ENCODE measurements around the gene TFAP2E.

The TFAP2E gene

DNA sequence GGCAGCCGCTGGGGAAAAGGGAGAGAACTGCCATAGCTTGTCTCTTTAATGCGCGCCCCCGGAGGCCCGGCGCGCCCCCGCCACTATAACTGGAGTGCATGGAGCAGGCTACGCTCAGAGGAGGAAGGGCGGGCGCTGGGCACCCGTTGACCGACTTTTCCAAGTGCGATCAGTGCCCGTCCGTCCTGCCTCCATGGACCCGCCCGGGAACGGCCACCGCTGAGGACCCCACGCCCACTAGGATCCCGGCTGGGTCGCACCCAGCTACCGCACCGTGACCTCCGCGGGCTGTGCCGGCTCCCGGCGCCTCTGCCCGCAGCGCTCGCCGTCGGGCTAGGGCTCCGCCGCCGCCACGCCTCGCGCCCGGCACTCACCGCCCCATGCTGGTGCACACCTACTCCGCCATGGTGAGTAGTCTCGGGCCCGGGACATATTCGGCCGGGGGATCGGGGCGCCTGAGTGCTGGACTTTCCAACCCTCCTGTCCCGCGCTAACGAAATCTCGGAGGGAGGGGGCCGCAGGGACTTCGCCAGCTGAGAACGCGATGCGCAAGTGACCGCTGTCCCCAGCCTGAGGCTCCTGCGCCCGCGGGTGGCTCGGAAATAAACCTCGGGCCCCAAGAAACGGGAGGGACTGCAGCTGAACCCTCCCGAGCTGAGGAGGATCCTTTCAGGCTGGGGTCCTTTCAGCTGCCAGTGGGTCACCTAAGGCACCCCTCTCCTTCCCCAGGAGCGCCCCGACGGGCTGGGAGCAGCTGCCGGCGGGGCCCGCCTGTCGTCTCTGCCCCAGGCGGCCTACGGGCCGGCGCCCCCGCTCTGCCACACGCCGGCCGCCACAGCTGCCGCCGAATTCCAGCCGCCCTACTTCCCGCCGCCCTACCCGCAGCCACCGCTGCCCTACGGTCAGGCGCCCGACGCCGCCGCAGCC is at the start of gene TFAP2E:
TSS of gene TFAP2E (plus strand) at position 117 of the 927 bp plus-strand sequence. CDS start at position 381, 264 bp downstream.
- peak in 28 of 56 donors; percentile 7 to 71 (median 32) for DNase-seq

DNA sequence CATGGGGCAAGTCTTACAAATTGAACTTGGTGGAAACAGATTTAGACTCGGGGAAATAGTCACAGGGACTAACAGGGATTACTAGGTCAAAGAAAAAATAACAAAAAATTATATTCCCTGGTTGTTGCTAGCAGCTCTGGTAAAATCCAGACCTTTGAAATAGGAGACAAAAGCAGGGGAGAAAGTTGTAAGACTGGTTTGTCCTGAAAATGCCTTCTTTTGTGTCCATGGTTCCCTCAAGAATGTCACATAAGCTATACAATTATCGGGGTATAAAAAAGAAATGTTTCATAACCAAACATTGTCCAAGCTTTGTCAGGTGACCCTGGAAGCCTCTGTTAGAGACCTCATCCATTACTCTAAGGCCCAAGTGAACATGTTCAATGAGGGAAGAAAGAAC is 49.0 kb upstream of the TFAP2E start:
- no peak for DNase-seq

DNA sequence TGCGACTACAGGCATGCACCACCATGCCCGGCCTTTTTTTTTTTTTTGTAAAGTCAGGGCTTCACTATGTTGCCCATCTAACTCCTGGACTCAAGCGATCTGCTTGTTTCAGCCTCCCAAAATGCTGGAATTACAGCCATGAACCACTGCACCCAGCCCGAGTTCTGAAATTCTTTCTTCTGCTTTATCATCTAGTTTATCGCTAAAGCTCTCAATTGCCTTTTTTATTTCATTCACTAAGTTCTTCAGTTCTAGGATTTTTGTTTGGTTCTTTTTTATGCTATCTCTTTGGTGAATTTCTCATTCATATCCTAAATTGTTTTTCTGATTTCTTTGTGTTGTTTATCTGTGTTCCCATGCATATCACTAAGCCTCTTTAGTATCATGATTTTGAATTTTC is 42.9 kb upstream of the TFAP2E start:
- no peak for DNase-seq

DNA sequence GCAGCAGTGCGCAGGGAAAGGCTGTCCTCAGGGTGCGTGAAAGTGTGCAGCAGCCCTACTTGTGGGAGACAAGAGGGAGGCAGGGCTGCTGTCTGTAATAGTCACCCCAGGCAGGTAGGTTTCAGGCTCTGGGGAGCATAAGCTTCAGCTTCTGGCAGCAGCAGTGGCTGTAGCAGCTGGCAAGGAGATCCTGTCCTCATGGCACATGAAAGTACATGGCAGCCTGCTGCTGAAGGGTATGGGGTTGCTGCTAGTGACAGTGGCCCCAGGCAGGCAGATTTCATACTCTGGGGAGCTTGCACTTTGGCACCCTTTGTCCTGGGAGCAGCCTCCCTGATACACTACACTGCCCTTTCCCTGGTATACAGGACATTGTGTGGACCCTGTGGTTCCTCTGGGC is 42.2 kb upstream of the TFAP2E start:
- no peak for DNase-seq

DNA sequence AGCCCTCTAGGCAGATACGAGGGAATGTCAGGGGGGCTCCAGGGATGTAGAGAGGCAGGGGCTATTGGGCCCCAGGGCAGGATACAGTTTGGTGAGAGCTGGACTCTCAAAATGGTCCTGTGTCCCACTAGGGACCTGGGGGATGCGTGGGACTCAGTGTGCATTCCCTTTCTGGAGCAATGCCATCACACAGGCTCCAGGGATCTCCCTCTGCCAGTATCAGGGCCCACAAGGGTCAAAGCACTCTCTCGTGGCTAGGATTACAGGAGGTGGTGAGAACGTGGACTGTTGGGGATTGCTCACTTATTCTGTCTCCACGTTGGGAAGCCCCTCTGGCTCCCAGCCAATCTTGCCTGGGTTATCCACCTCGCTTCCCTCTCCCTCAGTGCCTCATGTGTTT is 41.7 kb upstream of the TFAP2E start:
- DNase-seq = no peak

DNA sequence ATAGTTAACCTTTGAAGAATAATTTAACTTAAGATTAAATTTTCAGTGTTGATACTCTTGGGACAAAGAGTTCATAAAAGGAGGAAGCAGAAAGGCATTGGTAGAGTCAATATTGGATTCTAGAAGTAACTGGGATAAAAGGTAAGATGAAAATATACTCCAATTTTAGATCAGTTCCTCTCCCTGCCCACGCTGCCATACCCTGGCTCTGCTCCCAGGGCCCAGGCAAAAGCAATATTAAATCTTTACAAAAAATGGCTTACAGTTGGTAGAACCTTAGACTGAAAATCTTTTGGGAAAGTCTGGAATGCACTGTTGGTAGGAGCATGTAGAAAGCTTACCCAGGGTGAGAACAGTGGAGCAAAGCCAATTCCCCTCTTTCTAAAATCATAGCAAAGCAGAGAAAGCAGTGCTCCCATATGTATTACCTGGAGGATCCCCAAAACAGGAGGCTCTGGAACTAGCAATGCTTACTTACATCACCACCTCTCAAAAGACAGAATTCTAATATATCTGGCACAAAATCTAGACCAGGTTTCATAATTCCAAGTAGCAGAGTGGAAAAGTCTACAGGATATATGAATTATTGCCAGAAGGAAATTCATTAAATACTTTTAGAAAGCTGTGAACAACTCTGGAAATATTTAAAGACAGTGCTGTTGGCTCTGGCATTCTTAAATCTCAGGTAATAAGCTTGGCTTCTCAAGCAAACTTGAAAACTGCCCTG is 40.5 kb upstream of the TFAP2E start:
- no peak for DNase-seq

DNA sequence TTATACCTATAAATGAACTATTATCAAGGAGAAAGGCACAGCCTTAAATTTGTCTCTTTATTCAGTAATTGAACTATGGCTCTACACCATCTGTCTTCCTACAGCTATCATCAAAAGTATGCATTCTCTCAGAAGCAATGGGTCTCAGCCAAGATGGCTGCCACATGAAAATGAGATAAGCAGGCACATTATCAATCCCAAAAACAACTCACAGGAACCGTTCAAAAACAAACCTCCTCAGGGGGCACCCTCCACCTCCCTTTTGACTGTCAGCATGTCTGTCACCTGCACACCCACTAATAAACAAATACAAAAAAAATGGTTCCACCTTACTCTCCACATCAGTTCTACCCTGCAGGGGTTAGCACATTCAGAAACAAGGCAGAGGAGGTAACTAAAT is 39.5 kb upstream of the TFAP2E start:
- DNase-seq = no peak

DNA sequence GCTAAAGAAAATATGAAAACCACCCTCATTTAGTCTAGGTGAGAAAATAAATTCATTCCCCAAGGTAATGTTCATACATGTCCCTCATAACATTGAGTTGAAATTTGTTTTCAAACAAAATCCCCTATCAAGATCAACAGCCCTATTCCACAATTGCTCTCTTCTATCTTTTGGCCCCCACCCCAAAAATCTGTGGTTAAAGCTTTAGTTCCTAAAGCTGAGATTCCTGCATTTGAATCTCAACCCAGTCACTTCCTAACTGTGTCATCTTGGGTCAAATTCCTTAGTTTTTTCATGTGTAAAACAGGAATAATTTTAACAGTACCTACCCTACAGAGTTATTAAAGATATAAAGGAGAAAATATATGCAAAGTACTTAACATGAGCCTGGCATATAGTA is 37.9 kb upstream of the TFAP2E start:
- DNase-seq = no peak

DNA sequence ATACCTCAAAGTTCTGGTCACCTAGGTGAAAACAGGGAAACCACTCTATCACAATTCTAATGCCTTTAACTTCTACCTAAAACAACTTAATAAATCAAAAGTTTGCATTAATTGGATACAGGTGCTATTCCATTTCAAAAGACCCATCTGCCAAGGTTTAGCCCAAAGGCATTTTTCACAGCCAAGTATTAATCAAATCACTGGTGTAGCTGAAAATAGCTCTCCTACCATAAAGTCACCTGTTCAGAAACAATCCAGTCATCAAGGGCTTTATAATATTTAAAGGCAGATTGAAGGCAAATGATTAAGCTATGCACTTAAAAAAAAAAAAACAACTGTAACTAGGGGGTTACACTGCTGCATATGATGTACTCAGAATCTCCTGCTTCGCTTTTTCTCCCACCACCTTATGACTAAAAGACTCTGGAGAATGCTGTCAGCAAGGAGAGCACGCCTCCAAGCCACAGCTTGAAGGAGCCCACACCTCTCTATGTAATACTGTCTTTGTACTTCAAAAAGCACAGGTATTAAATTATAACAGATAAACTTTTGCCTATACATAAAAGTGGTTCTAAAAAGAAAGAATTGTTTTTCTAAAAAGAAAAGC is 36.5 kb upstream of the TFAP2E start:
- no peak for DNase-seq

DNA sequence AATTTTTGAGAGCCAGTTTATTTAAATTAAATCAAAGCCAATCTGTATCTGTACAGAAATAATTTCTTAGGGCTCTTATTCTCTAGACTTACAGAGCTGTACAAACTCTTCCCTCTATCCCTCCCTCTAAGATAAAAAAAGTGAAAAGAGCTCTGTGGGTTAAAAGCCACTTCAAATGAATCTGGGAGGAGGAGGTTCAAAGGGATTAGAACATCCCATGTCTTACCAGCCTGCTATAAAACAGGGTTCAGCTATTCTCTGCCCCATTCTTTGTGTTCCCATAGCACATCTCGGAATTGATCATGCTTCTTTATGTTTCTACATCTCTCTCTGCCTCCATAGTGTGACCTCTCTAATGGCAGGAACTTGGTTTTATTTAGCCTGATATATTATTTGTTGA is 35.3 kb upstream of the TFAP2E start:
- no peak for DNase-seq

DNA sequence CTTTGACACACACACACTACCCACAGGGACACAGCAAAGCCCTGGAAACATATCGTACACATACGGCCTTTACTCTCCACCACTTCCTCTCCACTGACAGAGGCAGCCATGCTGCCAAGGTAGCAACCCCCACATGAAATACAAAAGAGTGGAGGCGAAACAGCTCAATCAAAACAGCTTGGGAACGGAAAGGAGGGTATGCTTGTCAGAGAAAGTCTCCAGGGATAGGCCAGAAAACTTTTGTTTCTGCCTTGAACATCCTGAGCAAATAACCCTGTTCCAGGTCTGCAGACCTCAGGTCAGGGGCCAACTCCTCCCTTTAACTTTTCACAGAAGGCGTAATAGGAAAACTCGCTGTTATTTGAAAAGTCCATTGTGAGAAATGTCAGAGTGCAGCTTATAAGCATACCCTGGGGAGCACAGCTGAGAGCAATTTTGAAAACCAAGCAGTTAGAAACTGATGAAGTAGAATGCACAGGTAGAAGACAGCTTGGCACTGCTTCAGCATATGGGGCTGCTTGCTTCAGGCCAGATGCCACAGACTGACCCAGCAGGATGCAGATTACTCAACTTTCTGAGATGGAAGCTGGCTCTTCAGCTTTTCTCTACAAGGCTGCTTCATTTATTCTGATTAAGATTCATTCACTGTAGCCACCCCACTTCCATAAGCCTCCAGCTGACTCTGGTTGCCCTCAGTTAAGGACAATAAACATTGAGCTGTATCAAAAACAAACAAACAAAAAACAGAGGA is 33.9 kb upstream of the TFAP2E start:
- no peak for DNase-seq

DNA sequence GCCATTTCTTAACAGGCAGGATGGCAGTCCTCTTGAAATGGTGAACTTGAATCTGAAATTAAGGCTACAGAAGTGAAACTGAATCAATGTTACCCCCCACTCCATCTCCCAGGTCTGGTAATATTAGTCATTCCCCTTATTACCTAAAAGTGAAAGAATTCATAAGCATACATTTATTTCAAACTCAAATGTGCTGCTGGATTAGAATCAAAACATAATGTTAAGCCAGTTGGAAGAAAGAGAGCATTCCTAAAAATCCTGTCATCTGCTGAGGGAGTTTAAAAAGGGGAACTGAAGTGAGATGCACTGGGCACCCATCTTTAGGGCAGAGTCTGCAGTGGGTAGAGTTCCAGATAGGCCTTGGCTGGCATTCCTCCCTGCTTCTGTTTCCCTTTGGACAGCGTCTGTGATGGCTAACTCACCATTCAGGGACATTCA is 33.3 kb upstream of the TFAP2E start:
- DNase-seq = peak in 2 of 56 donors; percentile 5 to 21

DNA sequence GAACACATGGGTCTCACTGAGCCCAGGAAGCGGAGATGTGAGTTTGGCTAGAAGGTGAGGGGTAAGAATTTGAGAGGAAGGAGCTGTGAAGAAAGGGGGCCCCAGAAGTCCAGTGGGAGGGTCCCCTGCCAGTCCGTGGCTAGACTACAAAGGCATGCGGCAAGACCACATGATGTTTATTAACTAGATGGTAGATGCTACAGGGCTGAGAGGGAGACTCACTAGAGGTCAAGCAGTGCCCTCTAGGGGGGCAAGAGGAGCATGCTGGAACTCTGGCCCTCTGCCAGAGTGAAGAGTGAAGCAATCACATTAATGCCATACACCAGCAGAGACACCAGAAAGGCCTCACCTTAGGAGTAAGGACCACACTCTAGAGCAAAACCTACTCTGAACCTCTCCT is 28.1 kb upstream of the TFAP2E start:
- DNase-seq = peak in 21 of 56 donors; percentile 15 to 73 (median 37)

DNA sequence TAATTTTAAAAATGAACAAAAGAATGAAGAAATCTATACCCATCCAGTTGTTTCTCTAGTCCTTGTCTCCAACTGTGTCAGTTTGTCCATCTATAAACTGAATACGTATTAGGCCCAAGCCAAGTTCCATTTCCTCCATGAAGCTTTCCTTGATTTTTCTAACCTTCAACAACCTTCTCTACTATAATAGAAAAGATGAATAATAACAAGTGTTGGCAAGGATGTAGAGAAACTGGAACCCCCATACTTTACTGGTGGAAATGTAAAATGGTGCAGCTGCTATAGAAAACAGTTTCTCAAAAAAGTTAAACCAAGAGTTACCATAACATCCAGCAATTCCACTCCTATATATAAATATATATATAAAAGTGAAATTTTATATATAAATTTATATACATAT is 26.5 kb upstream of the TFAP2E start:
- DNase-seq = no peak

DNA sequence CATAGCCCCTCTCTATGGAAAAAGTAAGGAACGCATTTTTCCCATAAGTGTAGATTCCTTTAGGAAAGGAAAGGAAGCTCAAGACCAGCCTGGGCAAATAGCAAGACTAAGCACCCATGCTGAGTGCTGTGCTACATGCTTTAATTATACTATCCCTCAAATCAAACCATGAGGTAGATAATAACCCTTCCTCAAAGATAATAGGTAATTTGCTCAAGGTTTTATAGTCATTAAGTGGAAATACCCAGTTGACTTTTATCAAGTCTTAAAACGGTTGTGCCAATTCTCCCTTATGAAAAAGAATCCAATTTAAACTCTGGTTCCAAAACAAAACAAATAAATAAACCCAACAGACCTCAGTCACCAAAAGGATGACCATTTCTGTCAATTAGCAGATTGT is 19.3 kb upstream of the TFAP2E start:
- no peak for DNase-seq

DNA sequence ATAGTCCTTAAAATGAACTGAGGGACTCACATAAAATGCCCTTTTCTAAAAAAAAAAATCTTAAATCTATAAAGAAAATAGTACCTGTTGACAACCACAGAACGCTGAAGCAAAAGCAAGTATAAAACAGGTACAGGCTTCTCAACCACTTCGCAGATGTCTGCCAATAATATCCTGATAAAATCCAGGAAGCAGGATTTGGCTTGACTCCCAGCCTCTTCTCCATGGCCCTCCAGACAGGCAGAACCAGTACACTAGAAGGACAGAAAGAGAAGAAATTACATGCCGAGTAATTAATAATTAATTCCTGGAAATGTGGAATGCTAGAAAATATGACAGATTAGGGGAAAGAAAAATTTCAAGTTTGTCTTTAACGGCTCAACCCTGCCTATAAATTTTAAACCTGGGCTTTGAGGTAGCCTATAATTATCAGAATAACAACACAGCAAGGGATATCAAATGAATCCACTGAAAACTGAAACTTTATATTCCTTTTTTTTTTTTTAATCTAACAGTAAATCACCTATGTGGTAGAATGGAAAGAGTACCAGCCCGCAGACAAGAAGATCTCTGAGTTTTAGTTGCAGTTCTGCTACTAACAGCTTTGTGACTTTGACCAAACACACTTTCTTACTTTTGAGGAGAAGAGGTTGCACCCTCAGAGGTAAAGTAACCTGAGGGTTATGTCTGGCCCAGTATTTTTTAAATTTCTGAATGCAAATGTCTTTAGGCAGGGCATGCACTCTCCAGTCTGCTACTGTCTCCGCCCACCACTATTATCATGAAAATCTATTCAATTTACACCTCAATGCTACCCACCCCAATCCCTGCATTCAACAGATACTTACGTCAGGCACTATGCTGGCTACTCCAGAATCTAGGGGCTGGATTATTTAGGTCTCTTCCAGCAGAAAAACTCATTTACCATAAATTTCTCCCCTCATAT is 18.6 kb upstream of the TFAP2E start:
- no peak for DNase-seq

DNA sequence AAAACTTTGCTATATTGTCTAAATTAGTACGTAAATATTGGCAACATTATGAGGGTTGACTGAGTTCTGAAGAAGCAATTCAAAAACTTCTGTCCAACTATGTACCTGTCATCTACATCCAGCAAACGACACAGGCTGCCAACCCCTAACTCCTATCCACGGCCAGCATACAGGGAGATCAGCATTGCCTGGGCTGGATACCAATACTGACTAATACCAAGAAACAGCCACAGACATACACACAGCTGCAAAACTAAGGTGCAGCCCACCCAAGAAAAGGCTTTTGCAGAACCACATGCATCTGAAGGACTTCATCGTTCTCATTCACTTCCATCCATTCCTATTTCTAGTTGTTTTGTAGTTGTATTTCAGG is 17.9 kb upstream of the TFAP2E start:
- no peak for DNase-seq

DNA sequence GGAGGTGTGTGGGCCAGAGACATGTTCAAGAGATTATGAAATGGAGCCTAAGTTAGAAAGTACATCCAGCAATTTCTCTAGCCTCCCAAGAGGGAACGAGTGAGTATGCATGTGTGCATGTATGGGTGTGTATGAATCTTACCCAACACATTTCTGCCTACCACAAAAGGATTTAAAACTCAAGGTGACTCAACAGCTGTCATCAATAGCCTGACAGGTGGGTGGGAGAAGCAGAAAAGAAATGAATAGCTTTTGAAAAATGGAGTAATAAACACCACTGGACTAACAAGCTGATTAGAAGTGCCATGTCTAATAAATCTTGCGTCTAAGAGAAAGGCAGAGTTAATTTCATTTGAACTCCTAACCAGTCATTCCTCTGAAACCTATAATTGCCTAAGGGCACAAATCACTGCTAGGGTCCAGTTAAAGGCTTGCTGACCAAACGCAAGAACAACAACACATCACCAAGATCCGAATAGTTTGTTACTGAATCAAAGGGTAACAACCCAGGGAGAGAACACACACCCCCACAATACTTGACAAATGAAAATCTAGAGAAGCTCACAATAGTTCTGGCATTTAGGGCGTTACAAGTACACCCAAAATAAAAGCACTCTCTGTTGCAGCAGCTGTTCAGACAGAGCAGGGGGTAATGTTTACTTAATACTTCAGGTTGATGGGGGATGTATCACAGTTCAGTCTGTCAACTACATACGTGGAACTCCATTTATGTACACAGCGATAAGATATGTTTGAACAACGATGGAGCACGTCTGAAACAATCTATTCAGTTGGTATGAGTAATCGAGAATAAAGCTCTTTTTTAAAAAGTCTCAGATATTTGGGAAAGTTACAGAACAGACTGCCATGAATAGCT is 17.3 kb upstream of the TFAP2E start:
- no peak for DNase-seq

DNA sequence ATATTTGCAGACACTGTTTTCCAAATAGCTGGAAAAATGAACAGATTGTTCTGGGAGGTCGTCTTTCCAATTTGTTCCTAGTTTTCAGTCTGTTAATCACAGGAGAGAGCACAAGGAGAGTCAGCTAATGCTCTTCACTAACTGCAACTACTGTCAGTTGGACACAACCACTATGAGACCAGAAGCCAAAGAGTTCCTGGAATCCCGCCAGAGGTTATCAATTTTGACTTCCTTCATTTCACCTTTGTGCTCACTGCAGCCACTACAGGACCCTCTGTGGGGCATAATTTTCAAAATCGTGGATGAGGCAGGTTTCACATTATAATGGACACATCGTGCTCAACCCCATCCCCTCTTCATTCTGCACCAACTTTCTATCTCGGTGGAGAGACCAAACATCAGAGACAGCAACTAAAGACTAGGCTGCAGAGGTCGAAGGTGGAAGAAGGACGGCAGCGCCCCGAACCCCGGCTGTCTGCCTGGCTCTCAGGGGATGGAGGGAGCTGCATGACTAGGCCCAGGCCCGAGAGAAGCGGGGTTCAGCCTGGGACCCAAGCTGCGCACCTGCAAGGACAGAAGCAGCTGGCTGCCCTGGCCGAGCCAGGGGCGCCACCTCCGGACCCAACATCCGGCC is 16.5 kb upstream of the TFAP2E start:
- DNase-seq = no peak
